Heart left ventricle (tissue), 13 donors: Measurements from ENCODE around the gene RNASEH2B.

ENCODE experiments used
- CTCF ChIP-seq, 12 donors: fragments of 200-600 bp; sonication (generic) in 4 of 12; IDR thresholded peaks; one replicate each; pipeline versions ENCODE4 v1.5.0 to v1.8.0; 2018 to 2022; ENCODE audit warnings: antibody characterized with exemption in 12 of 12, mild to moderate bottlenecking in 5 of 12
- POLR2A ChIP-seq, 2 donors: fragments of 450-650 bp; IDR thresholded peaks; one replicate each; pipeline ENCODE4 v1.6.1; 2017; ENCODE audit warnings: antibody characterized with exemption in 2 of 2, mild to moderate bottlenecking in 2 of 2, moderate library complexity in 2 of 2
- donor health status: ischemic (EF 13 %, LVEDD 7.1; RV severe dilation, severe dysfunction).
- donor health status: DM: no; HTN: yes; CAD: no.
- donor health status: DM: no; HTN: no; CAD: no.
- donor health status: ischemic (EF 25% LVEDD 6.9; RV normal size, moderate dysfunction).
- donor health status: ischemic (EF 25% LVEDD 5.7; RV mildly dilated, moderate dysfunction).
- donor health status: ischemic (EF 35%, LVEDD 5.7; RV mildly dilated, moderate dysfunction).
- donor health status: nonischemic (EF 11% LVEDD 7.7; RV severe dilation, severe dysfunction).
- donor health status: DM: yes; HTN: yes; CAD: no.
- donor health status: PGD.
- donor health status: ischemic (EF 29% LVEDD 5.4; RV normal size, mild dysfunction).
- donor health status: nonischemic (EF 23%, LVEDD 6.1; RV moderate dilation, normal function).

GRCh38 chr13:50883728-50884127 lies 25.9 kb upstream of the RNASEH2B start:
- no peak for TF ChIP-seq CTCF (IDR thresholded peaks at IDR 0.05)
- TF ChIP-seq POLR2A (IDR thresholded peaks at IDR 0.05): no peak
